H9 (cell line): ENCODE data around the gene HMCES. TPM values are rescaled to one million over a fixed set of nuclear protein-coding genes. Genes with fewer than 3 reads are reported as not detected.

ENCODE experiments used
- DNase-seq: peaks from one replicate; pipeline ENCODE4 v3.0.0-alpha.2; 2017
- H2AFZ ChIP-seq: one replicate; pipeline ENCODE4 v1.6.1; 2013; ENCODE audit warnings: mild to moderate bottlenecking, low read length, control low read depth, moderate library complexity
- H2AK5ac ChIP-seq: 2 replicates; pipeline ENCODE4 v1.6.1; 2013; ENCODE audit warnings: low read length, control low read depth, mixed read lengths; ENCODE audit not compliant: insufficient read length
- H2BK120ac ChIP-seq: one replicate; pipeline ENCODE4 v1.6.1; 2013; ENCODE audit warnings: low read depth, mild to moderate bottlenecking, low read length, control low read depth, inconsistent platforms; ENCODE audit not compliant: poor library complexity, severe bottlenecking
- H2BK12ac ChIP-seq: 2 replicates; pipeline ENCODE4 v1.6.1; 2013; ENCODE audit warnings: low read length, control low read depth, mixed read lengths, low read depth; ENCODE audit not compliant: insufficient read length
- H2BK15ac ChIP-seq: 2 replicates; pipeline ENCODE4 v1.6.1; 2013; ENCODE audit warnings: low read depth, low read length, control low read depth
- H2BK20ac ChIP-seq: one replicate; pipeline ENCODE4 v1.6.1; 2013; ENCODE audit warnings: low read depth, mild to moderate bottlenecking, low read length, control low read depth, inconsistent platforms; ENCODE audit not compliant: poor library complexity, severe bottlenecking
- H2BK5ac ChIP-seq: 2 replicates; pipeline ENCODE4 v1.6.1; 2013; ENCODE audit warnings: low read length, control low read depth, mixed read lengths; ENCODE audit not compliant: insufficient read length
- H3K14ac ChIP-seq: 2 replicates; pipeline ENCODE4 v1.6.1; 2013; ENCODE audit warnings: low read length, control low read depth; ENCODE audit not compliant: insufficient read depth
- H3K18ac ChIP-seq: 2 replicates; pipeline ENCODE4 v1.6.1; 2013; ENCODE audit warnings: low read depth, mild to moderate bottlenecking, mixed read lengths, low read length, control low read depth; ENCODE audit not compliant: insufficient read length
- H3K23ac ChIP-seq: 2 replicates; pipeline ENCODE4 v1.6.1; 2013; ENCODE audit warnings: low read length, control low read depth, mixed read lengths, low read depth; ENCODE audit not compliant: insufficient read length
- H3K23me2 ChIP-seq: 2 replicates; pipeline ENCODE4 v1.6.1; 2013; ENCODE audit warnings: low read depth, mild to moderate bottlenecking, mixed read lengths, low read length, control low read depth; ENCODE audit not compliant: insufficient read length, poor library complexity, severe bottlenecking
- H3K27ac ChIP-seq: 2 replicates; pipeline ENCODE4 v1.5.1; 2013; ENCODE audit warnings: low read length, control low read depth, mixed read lengths, low read depth; ENCODE audit not compliant: insufficient read length
- H3K27me3 ChIP-seq: 2 replicates; pipeline ENCODE4 v1.6.1; 2013; ENCODE audit warnings: low read length, control low read depth, inconsistent platforms; ENCODE audit not compliant: insufficient read depth
- H3K4ac ChIP-seq: 2 replicates; pipeline ENCODE4 v1.6.1; 2013; ENCODE audit warnings: low read depth, mild to moderate bottlenecking, control low read depth, inconsistent platforms, low read length, moderate library complexity
- H3K4me1 ChIP-seq: 2 replicates; pipeline ENCODE4 v1.6.1; 2013; ENCODE audit warnings: low read length, control low read depth, inconsistent platforms; ENCODE audit not compliant: insufficient read depth
- H3K4me2 ChIP-seq: 2 replicates; pipeline ENCODE4 v1.6.1; 2013; ENCODE audit warnings: low read length, control low read depth, mixed read lengths; ENCODE audit not compliant: insufficient read length, insufficient read depth
- H3K56ac ChIP-seq: 2 replicates; pipeline ENCODE4 v1.6.1; 2013; ENCODE audit warnings: low read depth, mild to moderate bottlenecking, mixed read lengths, low read length, control low read depth; ENCODE audit not compliant: insufficient read length
- H3K79me1 ChIP-seq: 2 replicates; pipeline ENCODE4 v1.6.1; 2013; ENCODE audit warnings: low read depth, mild to moderate bottlenecking, moderate library complexity, low read length, control low read depth, inconsistent platforms; ENCODE audit not compliant: insufficient read depth, poor library complexity, severe bottlenecking
- H3K79me2 ChIP-seq: 2 replicates; pipeline ENCODE4 v1.6.1; 2013; ENCODE audit warnings: low read length, control low read depth, inconsistent platforms; ENCODE audit not compliant: insufficient read depth
- H3K9ac ChIP-seq: 2 replicates; pipeline ENCODE4 v1.6.1; 2013; ENCODE audit warnings: low read length, control low read depth, mixed read lengths; ENCODE audit not compliant: insufficient read length; ENCODE audit errors: extremely low read depth
- H3K9me3 ChIP-seq: one replicate; pipeline ENCODE4 v1.6.1; 2013; ENCODE audit warnings: low read depth, low read length, inconsistent platforms; ENCODE audit not compliant: control insufficient read depth
- H3T11ph ChIP-seq: one replicate; pipeline ENCODE4 v1.6.1; 2013; ENCODE audit warnings: mild to moderate bottlenecking, low read length, control low read depth, inconsistent platforms
- H4K20me1 ChIP-seq: one replicate; pipeline ENCODE4 v1.6.1; 2013; ENCODE audit not compliant: control insufficient read depth, insufficient read length, insufficient read depth
- H4K5ac ChIP-seq: 2 replicates; pipeline ENCODE4 v1.6.1; 2013; ENCODE audit warnings: low read depth, mild to moderate bottlenecking, mixed read lengths, low read length, control low read depth; ENCODE audit not compliant: insufficient read length
- H4K8ac ChIP-seq: replicated peaks from 2 replicates; pipeline ENCODE4 v1.6.1; 2013; ENCODE audit warnings: low read length, control low read depth, mixed read lengths, low read depth; ENCODE audit not compliant: insufficient read length
- H4K91ac ChIP-seq: 2 replicates; pipeline ENCODE4 v1.6.1; 2013; ENCODE audit warnings: low read depth, mild to moderate bottlenecking, moderate library complexity, mixed read lengths, low read length, control low read depth; ENCODE audit not compliant: insufficient read length
- H3K27ac Mint-ChIP-seq, 3 experiments: 2 replicates in 2 of 3; 3 replicates in 1 of 3; pipeline ENCODE4 v1.8.0; 2020 to 2021; ENCODE audit warnings: mixed read lengths in 3 of 3, mild to moderate bottlenecking in 1 of 3, moderate library complexity in 1 of 3
- H3K27me3 Mint-ChIP-seq: 2 replicates; pipeline ENCODE4 v1.8.0; 2021; ENCODE audit warnings: low read depth, mild to moderate bottlenecking, moderate library complexity, mixed read lengths
- H3K36me3 Mint-ChIP-seq, 3 experiments: 2 replicates in 2 of 3; 3 replicates in 1 of 3; pipeline ENCODE4 v1.8.0; 2020 to 2021; ENCODE audit warnings: low read depth in 3 of 3, mixed read lengths in 3 of 3; ENCODE audit not compliant: insufficient read depth in 1 of 3
- H3K4me1 Mint-ChIP-seq, 2 experiments: 2 replicates each; pipeline ENCODE4 v1.8.0; 2020; ENCODE audit warnings: mixed read lengths in 2 of 2
- H3K4me3 Mint-ChIP-seq, 2 experiments: 2 replicates in 1 of 2; 3 replicates in 1 of 2; pipeline ENCODE4 v1.8.0; 2020 to 2021; ENCODE audit warnings: mild to moderate bottlenecking in 2 of 2, mixed read lengths in 2 of 2, moderate library complexity in 1 of 2
- H3K9me3 Mint-ChIP-seq, 2 experiments: 2 replicates in 1 of 2; 3 replicates in 1 of 2; pipeline ENCODE4 v1.8.0; 2020; ENCODE audit warnings: mild to moderate bottlenecking in 2 of 2, mixed read lengths in 2 of 2, moderate library complexity in 1 of 2
- CTCF ChIP-seq: fragments of 200-600 bp; sonication (generic); conservative IDR thresholded peaks from 3 replicates; pipeline ENCODE4 v1.8.0; 2021; ENCODE audit warnings: antibody characterized with exemption, mild to moderate bottlenecking
- total RNA-seq: library from RNA; stranded (reverse); gene quantifications from 2 replicates; pipeline ENCODE4 v1.2.1, GENCODE V29; 2021

HMCES gene
- total RNA-seq, 1 experiment from 2014 or later, result 52.4 TPM

- no peaks in the 10 kb centered on the region for H3K4me1 ChIP-seq
- TF ChIP-seq CTCF, result no peak
- H3K18ac ChIP-seq, result no peak overlapping the region
- H2AK5ac ChIP-seq, result no peak overlapping the region
- DNase-seq, result no peak
- Mint-ChIP-seq H3K27me3 (peaks cover 3% of the 10 kb centered on the region; the same call in 1 of the 2 replicates), H3K4me1 (peaks cover 11 to 20% of the 10 kb centered on the region in 2 experiments), H3K36me3 (peaks cover 0 to 3% (median under 1%) of the 10 kb centered on the region in 3 experiments; a peak in 1 of 7 replicates), H3K27ac (peak overlapping the region in 1 of 3 experiments; percentile 66; a peak in 2 of 7 replicates), H3K9me3 (no peaks in the 10 kb centered on the region; a peak in 2 of 5 replicates), H3K4me3 (peak overlapping the region in 1 of 2 experiments; percentile 30; a peak in 1 of 5 replicates)
- H2BK20ac ChIP-seq, result no peak overlapping the region
- H3K9ac ChIP-seq, result no peak overlapping the region
- H2BK120ac ChIP-seq, result no peak overlapping the region
- no peak overlapping the region for H3K27ac ChIP-seq
- H4K91ac ChIP-seq, result no peak overlapping the region
- no peak overlapping the region for H2BK15ac ChIP-seq
- no peak overlapping the region for H3K14ac ChIP-seq
- H2AFZ ChIP-seq, result no peak overlapping the region
- no peaks in the 10 kb centered on the region for H3K79me1 ChIP-seq
- no peak overlapping the region for H2BK12ac ChIP-seq
- no peaks in the 10 kb centered on the region for H3K27me3 ChIP-seq
- no peak overlapping the region for H3K56ac ChIP-seq
- no peak overlapping the region for H3K23ac ChIP-seq
- peaks cover 4% of the 10 kb centered on the region for H3K23me2 ChIP-seq
- H3T11ph ChIP-seq, result no peak overlapping the region
- no peaks in the 10 kb centered on the region for H3K9me3 ChIP-seq
- H2BK5ac ChIP-seq, result no peak overlapping the region
- H3K79me2 ChIP-seq, result no peaks in the 10 kb centered on the region
- H3K4ac ChIP-seq, result no peak overlapping the region
- H4K8ac ChIP-seq, result no peak overlapping the region
- no peak overlapping the region for H3K4me2 ChIP-seq
- H4K5ac ChIP-seq, result no peak overlapping the region
- H4K20me1 ChIP-seq, result no peaks in the 10 kb centered on the region
Measured at GRCh38 chr3:129312671-129313414, 34.2 kb downstream of the HMCES start.
